GM18907 (cell line): Measurements from ENCODE around the gene SAMD15.
"Not testable (repeated sequence)": the region's sequence is repeated elsewhere in the genome, so short reads cannot be mapped to it uniquely, and the experiment has no call there.

Experiments
- ATAC-seq: cut with Tn5 transposase; IDR thresholded peaks from one replicate; pipeline ENCODE4 v1.9.1; 2021; ENCODE audit warnings: mild to moderate bottlenecking, moderate library complexity; ENCODE audit not compliant: unreplicated experiment

The SAMD15 gene

GRCh38 chr14:77376771-77377501 is at the start of gene SAMD15, which contains the start of gene TMED8:
SAMD15 (plus strand) TSS chr14:77377379; CDS start chr14:77377419, 40 bp downstream.
TMED8 (minus strand) TSS chr14:77377094; CDS start chr14:77377053, 41 bp downstream.
- peak; percentile 87 for ATAC-seq

- ATAC-seq: no peak
Observed at GRCh38 chr14:77329872-77330271, 47.3 kb upstream of the SAMD15 start.

DNA sequence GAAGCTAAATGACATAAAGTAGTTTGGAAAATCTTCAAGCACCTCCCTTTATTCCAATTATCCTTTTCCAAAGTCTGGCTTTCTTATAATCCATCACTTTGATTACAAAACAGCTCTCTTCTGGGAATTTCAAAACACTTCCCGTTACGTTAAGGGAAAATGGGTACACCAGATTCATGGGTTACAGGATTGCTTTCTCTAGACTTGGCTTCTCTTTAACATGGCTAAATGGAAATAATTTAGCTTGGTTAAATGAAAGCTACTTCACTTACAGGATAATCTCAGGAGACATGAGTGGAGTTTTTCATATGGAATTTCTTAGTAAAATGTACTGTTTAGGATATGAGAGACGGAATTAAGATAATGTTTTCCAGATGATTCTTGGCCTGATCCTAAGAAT is 41.6 kb upstream of the SAMD15 start:
- ATAC-seq: no peak

DNA sequence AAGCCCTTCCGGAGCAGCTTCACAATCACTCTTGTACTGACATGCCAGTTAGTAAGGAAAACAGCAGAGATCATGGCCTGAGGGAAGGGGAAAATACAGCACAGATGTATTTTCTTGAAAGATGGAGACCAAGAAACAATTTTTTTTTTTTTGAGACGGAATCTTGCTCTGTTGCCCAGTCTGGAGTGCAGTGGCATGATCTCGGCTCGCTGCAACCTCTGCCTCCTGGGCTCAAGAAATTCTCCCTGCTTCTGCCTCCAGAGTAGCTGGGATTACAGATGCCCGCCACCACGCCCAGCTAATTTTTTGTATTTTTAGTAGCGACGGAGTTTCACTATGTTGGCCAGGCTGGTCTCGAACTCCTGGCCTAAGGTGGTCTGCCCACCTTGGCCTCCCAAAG is 39.9 kb upstream of the SAMD15 start:
- not testable (repeated sequence) for ATAC-seq

- ATAC-seq: no peak
Observed at GRCh38 chr14:77337880-77338279, 39.3 kb upstream of the SAMD15 start.

DNA sequence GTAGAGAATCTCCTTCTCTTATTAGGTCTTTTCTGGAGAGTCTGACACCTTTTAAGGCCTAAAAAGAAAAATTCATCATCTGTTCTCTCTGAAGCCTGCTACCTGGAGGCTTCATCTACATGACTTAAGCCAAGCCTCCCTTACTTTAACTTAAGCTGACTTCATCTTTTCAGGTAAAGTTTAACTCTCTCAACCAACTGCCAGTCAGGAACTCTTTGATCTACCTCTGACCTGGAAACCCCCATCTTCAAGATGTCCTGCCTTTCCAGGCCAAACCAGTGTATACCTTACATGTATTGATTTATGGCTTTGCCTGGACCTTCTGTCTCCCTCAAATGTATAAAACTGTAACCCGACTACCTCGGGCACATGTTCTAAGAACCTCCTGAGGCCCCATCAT is 38.9 kb upstream of the SAMD15 start:
- no peak for ATAC-seq

- no peak for ATAC-seq
Observed at GRCh38 chr14:77339407-77339806, 37.8 kb upstream of the SAMD15 start.

DNA sequence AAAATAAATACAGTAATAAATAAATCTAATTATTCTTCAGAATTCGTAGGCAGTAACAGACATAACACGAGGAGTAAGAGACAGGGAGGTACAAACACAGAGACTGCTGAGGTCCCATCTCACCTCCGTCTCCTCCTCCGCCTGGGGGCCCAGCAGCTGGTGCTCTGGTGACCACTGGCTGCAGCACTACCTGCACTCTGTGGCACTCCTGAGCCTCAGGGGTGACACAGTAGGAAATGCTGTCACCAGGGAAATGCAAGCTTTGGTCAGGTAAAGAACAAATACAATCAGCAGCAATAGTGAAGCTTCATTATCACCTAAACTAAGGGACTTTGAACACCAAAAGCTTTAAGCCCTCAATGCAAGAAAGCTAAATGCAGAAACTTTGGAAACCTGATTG is 36.8 kb upstream of the SAMD15 start:
- ATAC-seq: no peak

GRCh38 chr14:77342726-77343397 is 34.3 kb upstream of the SAMD15 start:
- no peak for ATAC-seq

DNA sequence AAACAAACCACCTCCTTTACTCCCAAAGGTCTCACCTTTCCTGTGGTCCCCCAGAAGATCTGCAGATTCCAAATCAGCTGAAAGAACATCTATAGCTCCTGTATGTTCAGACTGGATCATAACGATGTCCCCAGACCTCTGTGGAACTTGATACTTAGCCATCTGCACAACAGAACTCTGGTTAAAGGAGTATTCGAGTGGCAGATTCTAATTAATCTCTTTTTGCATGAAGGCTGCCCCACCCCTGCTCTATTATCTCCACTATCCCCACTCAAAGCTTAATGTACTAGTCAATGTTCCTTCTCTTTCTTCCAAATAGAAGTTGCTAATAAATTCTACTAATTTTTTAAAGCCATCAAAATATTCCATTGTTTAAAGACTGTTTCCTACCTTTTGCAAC is 33.5 kb upstream of the SAMD15 start:
- ATAC-seq: no peak

GRCh38 chr14:77344377-77344996 is 32.7 kb upstream of the SAMD15 start:
- no peak for ATAC-seq

- no peak for ATAC-seq
Observed at GRCh38 chr14:77346495-77346894, 30.7 kb upstream of the SAMD15 start.

GRCh38 chr14:77347751-77348150 is 29.4 kb upstream of the SAMD15 start:
- ATAC-seq: no peak

GRCh38 chr14:77353469-77354141 is 23.6 kb upstream of the SAMD15 start:
- no peak for ATAC-seq

- ATAC-seq: no peak
Observed at GRCh38 chr14:77355811-77356210, 21.4 kb upstream of the SAMD15 start.

DNA sequence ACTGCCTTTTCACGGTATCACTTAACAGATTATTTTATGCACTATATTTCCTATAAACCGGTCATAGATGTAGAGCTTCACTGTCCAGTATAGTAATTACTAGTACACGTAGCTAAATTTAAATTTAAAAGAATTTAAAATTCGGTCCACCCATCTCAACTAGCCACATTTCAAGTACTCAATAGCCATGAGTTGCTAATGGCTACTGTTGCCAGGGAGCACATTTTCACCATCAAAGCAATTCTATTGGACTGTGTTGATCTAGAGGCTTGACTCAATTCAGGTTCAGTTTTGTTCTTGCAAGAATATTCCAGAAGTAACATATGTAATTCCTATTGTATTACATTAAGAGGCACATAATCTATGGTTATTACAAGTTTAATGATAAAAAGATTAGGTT is 20.3 kb upstream of the SAMD15 start:
- ATAC-seq: no peak

- ATAC-seq: no peak
Observed at GRCh38 chr14:77359626-77360025, 17.6 kb upstream of the SAMD15 start.

GRCh38 chr14:77364146-77364545 is 13.0 kb upstream of the SAMD15 start:
- ATAC-seq: peak; percentile 75

GRCh38 chr14:77369285-77369684 is 7.9 kb upstream of the SAMD15 start:
- ATAC-seq: no peak

GRCh38 chr14:77372304-77372841 is 4.8 kb upstream of the SAMD15 start:
- ATAC-seq: peak; percentile 50
